ENCODE results near the gene ARHGEF11. TPM values are rescaled to one million over a fixed set of nuclear protein-coding genes. Genes with fewer than 3 reads are reported as not detected.

Gene ARHGEF11
- total RNA-seq, 1 donor from 2014 or later = 43.7 TPM

DNA sequence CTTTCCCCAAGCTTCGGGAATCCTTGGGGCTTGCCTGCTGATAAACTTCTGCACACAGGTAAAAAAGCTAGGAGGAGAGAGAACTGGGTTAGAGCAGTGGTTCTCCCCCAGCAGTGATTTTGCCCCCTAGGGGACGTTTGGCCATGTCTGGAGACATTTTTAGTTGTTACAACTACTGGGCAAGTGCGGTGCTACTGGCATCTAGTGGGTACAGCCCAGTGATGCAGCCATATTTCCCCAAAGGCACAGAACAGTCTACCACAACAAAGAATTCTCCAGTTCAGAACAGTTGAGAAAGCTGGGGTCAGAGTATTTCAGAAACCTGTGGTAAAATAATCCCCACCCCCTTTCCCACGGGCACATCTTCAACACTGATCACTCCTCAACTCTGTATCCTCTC lies 83.8 kb downstream of the ARHGEF11 start:
- Mint-ChIP-seq H3K27ac (no peak overlapping the region), H3K27me3 (no peaks in the 10 kb centered on the region), H3K9me3 (no peaks in the 10 kb centered on the region), H3K4me3 (no peak overlapping the region), H3K36me3 (peaks cover 52% of the 10 kb centered on the region), H3K4me1 (ENCODE audit: unreplicated experiment) (peaks cover 16% of the 10 kb centered on the region)
- TF ChIP-seq, protein P1, sequence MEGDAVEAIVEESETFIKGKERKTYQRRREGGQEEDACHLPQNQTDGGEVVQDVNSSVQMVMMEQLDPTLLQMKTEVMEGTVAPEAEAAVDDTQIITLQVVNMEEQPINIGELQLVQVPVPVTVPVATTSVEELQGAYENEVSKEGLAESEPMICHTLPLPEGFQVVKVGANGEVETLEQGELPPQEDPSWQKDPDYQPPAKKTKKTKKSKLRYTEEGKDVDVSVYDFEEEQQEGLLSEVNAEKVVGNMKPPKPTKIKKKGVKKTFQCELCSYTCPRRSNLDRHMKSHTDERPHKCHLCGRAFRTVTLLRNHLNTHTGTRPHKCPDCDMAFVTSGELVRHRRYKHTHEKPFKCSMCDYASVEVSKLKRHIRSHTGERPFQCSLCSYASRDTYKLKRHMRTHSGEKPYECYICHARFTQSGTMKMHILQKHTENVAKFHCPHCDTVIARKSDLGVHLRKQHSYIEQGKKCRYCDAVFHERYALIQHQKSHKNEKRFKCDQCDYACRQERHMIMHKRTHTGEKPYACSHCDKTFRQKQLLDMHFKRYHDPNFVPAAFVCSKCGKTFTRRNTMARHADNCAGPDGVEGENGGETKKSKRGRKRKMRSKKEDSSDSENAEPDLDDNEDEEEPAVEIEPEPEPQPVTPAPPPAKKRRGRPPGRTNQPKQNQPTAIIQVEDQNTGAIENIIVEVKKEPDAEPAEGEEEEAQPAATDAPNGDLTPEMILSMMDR (conservative IDR thresholded peaks at IDR 0.05) = peak; percentile 37
- DNase-seq (ENCODE audit: extremely low spot score, unreplicated experiment) = no peak

DNA sequence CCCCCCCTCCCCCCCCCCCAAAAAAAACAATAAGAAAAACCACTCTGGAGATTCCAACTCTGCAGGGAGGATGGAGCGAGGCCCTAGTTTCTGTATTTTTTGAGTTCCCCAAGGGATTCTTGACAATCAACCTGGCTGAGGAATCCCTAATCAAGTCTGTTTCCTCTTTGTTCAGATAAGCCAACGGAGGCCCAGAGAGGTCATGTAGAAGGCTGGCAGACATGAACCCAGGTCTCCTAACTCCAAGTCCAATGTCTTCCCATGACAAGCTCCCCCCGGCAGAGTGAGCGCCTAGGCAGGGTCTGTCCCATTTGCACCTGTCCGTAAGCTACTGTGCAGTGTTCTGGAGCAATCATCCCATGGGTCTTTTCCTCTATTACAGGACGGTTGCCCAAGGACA lies 85.6 kb downstream of the ARHGEF11 start:
- TF ChIP-seq, protein P1 (conservative IDR thresholded peaks at IDR 0.05) = no peak
- no peaks in the 10 kb centered on the region for H3K27me3 Mint-ChIP-seq
- no peak for DNase-seq (ENCODE audit: extremely low spot score, unreplicated experiment)
- no peak overlapping the region for H3K4me3 Mint-ChIP-seq
- no peak overlapping the region for H3K27ac Mint-ChIP-seq
- H3K9me3 Mint-ChIP-seq = no peaks in the 10 kb centered on the region
- peaks cover 16% of the 10 kb centered on the region for H3K4me1 Mint-ChIP-seq (ENCODE audit: unreplicated experiment)
- peaks cover 48% of the 10 kb centered on the region for H3K36me3 Mint-ChIP-seq

DNA sequence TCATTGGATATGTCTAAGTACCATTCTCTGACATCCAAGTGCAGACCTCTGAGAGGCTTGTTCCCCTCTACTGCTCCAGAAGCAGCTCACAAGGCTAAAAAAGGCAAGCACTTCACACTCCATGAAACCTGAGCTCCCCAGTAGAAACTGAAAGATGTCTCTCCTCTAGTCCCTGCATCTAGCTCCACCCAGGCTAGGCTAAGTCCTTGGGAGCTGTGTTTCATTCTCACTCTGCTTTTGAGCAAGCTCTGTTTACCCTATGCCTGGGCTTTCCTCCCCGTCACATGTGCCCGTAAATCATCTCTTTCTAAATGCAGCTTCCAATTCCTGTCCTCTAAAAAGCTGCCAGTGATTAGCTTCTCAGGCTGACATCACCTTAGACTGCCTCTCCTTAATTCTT lies 86.1 kb downstream of the ARHGEF11 start:
- H3K4me1 Mint-ChIP-seq (ENCODE audit: unreplicated experiment) = peaks cover 16% of the 10 kb centered on the region
- H3K27me3 Mint-ChIP-seq = no peaks in the 10 kb centered on the region
- no peak overlapping the region for H3K27ac Mint-ChIP-seq
- no peak for DNase-seq (ENCODE audit: extremely low spot score, unreplicated experiment)
- H3K36me3 Mint-ChIP-seq = peaks cover 50% of the 10 kb centered on the region
- TF ChIP-seq, protein P1 (conservative IDR thresholded peaks at IDR 0.05) = no peak
- H3K9me3 Mint-ChIP-seq = no peaks in the 10 kb centered on the region
- no peak overlapping the region for H3K4me3 Mint-ChIP-seq

GRCh38 chr1:156958247-156958714 lies 87.3 kb downstream of the ARHGEF11 start:
- Mint-ChIP-seq H3K4me1 (ENCODE audit: unreplicated experiment) (peaks cover 6% of the 10 kb centered on the region), H3K27ac (no peak overlapping the region), H3K4me3 (no peak overlapping the region), H3K36me3 (peaks cover 42% of the 10 kb centered on the region), H3K27me3 (no peaks in the 10 kb centered on the region), H3K9me3 (no peaks in the 10 kb centered on the region)
- no peak for DNase-seq (ENCODE audit: extremely low spot score, unreplicated experiment)
- TF ChIP-seq, protein P1 (conservative IDR thresholded peaks at IDR 0.05) = no peak

GRCh38 chr1:156957634-156958033 lies 87.9 kb downstream of the ARHGEF11 start:
- H3K27me3 Mint-ChIP-seq = no peaks in the 10 kb centered on the region
- no peak for DNase-seq (ENCODE audit: extremely low spot score, unreplicated experiment)
- peaks cover 37% of the 10 kb centered on the region for H3K36me3 Mint-ChIP-seq
- H3K4me1 Mint-ChIP-seq (ENCODE audit: unreplicated experiment) = peaks cover 4% of the 10 kb centered on the region
- TF ChIP-seq, protein P1 (conservative IDR thresholded peaks at IDR 0.05) = no peak
- H3K4me3 Mint-ChIP-seq = no peak overlapping the region
- H3K9me3 Mint-ChIP-seq = no peaks in the 10 kb centered on the region
- H3K27ac Mint-ChIP-seq = no peak overlapping the region

DNA sequence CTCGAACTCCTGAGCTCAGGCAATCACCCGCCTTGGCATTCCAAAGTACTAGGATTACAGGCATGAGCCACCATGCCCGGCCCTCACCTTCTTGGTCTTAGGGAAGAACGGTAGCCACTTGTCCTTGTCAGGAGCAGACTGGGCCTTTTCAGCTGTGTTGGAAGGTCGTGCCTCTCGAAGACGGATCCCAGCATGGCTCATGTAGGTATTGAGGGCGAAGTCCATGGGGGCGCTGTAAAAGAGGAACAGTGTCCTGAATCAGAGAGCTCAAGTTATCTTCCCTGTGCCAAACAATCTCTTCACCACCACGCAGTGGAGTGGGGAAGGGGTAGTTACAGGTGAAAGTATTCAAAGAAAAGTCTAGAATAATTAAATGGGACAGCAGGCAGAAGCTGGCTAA lies 89.2 kb downstream of the ARHGEF11 start:
- peaks cover 4% of the 10 kb centered on the region for H3K4me1 Mint-ChIP-seq (ENCODE audit: unreplicated experiment)
- H3K9me3 Mint-ChIP-seq = no peaks in the 10 kb centered on the region
- TF ChIP-seq, protein P1 (conservative IDR thresholded peaks at IDR 0.05) = no peak
- no peak overlapping the region for H3K4me3 Mint-ChIP-seq
- no peak for DNase-seq (ENCODE audit: extremely low spot score, unreplicated experiment)
- no peaks in the 10 kb centered on the region for H3K27me3 Mint-ChIP-seq
- peaks cover 30% of the 10 kb centered on the region for H3K36me3 Mint-ChIP-seq
- H3K27ac Mint-ChIP-seq = no peak overlapping the region
